Retinal pigment epithelial cell (primary cell): ENCODE results near the gene DNAJC4.

Experiments
- DNase-seq: peaks from one replicate; pipeline ENCODE4 v3.0.0-alpha.2; 2010; ENCODE audit warnings: low read depth
- H3K4me3 ChIP-seq: 2 replicates; pipeline ENCODE4 v1.5.1; 2011; ENCODE audit warnings: mild to moderate bottlenecking, low read length, control low read depth, moderate library complexity
- TF ChIP-seq, protein P1 (sequence below): conservative IDR thresholded peaks from 2 replicates; pipeline ENCODE4 v1.5.1; 2011; ENCODE audit warnings: low read depth, low read length, control low read depth, inconsistent platforms

Gene DNAJC4

DNA sequence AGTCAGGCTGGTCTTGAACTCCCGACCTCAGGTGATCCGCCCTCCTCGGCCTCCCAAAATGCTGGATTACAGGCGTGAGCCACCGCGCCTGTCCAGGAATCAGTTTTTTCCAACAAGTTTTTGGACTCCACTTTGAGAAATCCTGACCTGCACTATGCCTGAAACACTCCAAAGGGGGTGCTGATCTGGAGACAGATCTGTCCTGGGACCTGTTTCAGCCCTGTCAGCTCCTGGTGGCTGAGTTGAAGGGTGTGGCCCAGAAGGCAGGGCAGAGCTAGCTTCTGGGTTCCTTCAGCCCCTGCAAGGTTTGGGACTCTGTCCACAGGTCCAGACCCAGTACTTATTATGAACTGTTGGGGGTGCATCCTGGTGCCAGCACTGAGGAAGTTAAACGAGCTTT lies 1.2 kb downstream of the DNAJC4 start:
- H3K4me3 ChIP-seq, result no peak overlapping the region
- DNase-seq, result no peak
- TF ChIP-seq, protein P1, sequence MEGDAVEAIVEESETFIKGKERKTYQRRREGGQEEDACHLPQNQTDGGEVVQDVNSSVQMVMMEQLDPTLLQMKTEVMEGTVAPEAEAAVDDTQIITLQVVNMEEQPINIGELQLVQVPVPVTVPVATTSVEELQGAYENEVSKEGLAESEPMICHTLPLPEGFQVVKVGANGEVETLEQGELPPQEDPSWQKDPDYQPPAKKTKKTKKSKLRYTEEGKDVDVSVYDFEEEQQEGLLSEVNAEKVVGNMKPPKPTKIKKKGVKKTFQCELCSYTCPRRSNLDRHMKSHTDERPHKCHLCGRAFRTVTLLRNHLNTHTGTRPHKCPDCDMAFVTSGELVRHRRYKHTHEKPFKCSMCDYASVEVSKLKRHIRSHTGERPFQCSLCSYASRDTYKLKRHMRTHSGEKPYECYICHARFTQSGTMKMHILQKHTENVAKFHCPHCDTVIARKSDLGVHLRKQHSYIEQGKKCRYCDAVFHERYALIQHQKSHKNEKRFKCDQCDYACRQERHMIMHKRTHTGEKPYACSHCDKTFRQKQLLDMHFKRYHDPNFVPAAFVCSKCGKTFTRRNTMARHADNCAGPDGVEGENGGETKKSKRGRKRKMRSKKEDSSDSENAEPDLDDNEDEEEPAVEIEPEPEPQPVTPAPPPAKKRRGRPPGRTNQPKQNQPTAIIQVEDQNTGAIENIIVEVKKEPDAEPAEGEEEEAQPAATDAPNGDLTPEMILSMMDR, result no peak

DNA sequence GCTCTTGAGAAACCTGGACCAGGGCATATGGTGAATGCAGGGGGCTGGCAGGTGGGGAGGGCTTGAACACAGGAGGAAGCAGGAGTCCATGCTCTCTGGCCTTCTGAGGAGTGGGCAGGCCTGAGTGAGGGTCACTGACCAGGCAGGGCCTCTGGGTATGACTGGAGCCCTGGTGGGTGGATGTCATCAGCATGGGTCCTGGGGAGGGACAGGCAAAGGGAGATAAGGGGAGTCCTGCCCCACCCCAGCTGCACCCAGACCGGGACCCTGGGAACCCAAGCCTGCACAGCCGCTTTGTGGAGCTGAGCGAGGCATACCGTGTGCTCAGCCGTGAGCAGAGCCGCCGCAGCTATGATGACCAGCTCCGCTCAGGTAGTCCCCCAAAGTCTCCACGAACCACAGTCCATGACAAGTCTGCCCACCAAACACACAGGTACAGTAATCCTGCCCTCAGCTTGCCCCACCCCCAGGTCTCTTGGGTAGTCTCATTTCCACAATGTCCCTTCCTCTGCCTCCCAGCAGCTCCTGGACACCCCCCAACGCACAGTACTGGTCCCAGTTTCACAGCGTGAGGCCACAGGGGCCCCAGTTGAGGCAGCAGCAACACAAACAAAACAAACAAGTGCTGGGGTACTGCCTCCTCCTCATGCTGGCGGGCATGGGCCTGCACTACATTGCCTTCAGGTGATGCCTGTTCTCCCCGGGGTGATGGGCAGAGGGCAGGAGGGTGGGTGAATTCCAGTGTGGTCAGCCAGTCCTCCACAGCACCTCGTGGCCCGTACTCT lies 2.0 kb downstream of the DNAJC4 start:
- H3K4me3 ChIP-seq, result no peak overlapping the region
- TF ChIP-seq, protein P1, result no peak
- DNase-seq, result no peak

DNA sequence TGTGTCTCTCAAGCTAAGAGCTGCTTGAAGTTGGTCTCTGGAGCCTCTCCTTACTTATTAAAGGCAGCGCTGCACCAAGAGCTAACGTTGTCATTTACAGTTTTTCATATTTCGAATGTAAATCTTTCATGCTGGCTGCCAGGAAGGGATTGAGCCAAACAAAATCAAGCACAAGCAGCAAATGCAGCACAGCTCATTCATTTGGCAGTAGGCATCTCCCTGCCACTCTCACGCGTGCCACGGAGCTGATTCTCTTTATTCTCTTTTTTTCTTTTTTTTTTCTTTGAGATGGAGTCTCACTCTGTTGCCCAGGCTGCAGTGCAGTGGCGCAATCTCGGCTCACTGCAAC lies 2.6 kb downstream of the DNAJC4 start:
- TF ChIP-seq, protein P1, result no peak
- no peak overlapping the region for H3K4me3 ChIP-seq
- DNase-seq, result no peak

DNA sequence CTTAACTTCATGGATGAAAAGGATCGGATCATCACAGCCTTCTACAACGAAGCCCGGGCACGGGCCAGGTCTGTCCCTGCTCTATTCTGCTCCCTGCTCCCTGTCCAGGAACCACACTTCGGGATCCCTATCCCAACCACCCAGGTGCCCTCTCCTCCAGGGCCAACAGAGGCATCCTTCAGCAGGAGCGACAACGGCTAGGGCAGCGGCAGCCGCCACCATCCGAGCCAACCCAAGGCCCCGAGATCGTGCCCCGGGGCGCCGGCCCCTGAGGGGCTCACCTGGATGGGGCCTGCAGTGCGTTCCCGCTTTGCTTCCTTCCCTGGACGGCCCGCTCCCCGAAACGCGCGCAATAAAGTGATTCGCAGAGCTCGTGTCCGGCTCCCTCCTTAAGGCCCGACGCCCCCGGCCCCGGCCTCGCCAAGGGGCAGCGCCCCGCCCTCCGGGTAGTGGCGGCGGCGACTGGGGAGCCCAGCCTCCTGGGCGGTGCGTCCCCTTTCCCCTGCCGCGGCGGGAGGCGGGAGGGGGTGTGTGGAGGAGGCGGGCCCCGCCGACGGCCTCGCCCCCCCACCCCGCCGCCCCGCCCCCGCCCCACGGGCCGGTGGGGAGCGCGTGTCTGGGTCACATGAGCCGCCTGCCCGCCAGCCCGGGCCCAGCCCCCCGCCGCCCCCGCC lies 3.7 kb downstream of the DNAJC4 start, which contains the start of gene VEGFB:
Gene VEGFB (plus strand): TSS at position 672 of the 674 bp plus-strand sequence. CDS start 250 bp downstream, outside the sequence.
- TF ChIP-seq, protein P1, result no peak
- DNase-seq, result no peak
- peak within 1 kb of the TSS; percentile 63 for H3K4me3 ChIP-seq

DNA sequence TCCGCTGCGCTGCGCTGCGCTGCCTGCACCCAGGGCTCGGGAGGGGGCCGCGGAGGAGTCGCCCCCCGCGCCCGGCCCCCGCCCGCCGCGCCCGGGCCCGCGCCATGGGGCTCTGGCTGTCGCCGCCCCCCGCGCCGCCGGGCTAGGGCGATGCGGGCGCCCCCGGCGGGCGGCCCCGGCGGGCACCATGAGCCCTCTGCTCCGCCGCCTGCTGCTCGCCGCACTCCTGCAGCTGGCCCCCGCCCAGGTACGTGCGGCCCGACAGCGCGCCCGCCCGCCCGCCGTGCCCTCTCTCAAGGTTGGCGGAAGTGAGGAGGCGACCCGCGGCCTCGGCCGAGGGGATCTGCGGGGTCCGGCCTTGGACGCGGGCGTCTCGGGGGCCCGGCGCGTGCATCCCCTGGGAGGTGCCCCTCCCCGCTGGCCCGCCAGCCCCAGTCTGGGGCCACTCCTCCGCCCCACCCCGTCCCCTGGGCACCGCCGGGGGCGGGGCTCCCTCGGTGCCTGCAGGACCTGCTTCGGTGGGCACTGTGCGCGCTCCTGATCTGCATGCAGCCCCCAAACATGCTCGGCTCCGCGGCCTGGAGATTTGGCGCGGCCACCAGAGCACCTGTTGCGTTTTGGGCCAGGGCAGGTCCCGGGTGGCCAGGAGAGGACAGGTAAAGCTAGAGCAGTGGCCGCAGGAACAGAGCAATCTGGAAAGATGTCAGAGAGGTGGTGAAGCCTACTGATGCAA lies 4.5 kb downstream of the DNAJC4 start:
- H3K4me3 ChIP-seq, result peak overlapping the region; percentile 63
- DNase-seq, result no peak
- TF ChIP-seq, protein P1, result no peak

DNA sequence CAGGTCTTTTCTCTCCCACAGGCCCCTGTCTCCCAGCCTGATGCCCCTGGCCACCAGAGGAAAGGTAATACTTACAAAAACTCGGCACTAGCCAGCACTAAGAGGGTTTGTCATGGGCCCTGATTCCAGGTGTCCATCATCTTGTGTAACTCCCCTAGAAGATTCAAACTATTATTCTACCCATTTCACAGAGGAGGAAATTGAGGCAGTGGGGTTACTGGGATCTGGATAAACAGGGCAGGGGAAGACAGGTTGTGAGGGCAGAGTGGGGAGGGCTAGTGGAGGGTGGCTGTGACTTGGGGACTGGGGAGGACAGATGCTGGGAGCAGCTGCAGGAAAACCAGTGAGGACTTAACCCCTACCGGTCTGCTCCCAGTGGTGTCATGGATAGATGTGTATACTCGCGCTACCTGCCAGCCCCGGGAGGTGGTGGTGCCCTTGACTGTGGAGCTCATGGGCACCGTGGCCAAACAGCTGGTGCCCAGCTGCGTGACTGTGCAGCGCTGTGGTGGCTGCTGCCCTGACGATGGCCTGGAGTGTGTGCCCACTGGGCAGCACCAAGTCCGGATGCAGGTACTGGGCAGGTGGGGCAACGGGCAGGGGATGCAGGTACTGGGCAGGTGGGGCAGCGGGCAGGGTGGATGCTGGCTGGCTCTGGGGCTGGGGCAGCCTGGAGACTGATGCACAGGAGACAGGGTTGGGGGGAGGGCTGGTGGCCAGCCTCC lies 5.3 kb downstream of the DNAJC4 start:
- peak overlapping the region; percentile 63 for H3K4me3 ChIP-seq
- TF ChIP-seq, protein P1, result no peak
- no peak for DNase-seq
